Activated T-cell treated with anti-CD3 and anti-CD28 coated beads, Interleukin-2, amount 50 U/mL, for 24 hours (primary cell): Measurements from ENCODE around the gene LUZP2.

Source experiments
- DNase-seq: peaks from one replicate; pipeline ENCODE4 v3.0.0-alpha.2; 2020
- H3K27ac Mint-ChIP-seq: 2 replicates; pipeline ENCODE4 v1.8.0; 2020; ENCODE audit warnings: mild to moderate bottlenecking, mixed read lengths
- H3K27me3 Mint-ChIP-seq: 2 replicates; pipeline ENCODE4 v1.8.0; 2020; ENCODE audit warnings: mixed read lengths
- H3K36me3 Mint-ChIP-seq: 2 replicates; pipeline ENCODE4 v1.8.0; 2020; ENCODE audit warnings: low read depth, mixed read lengths
- H3K4me1 Mint-ChIP-seq: 2 replicates; pipeline ENCODE4 v1.8.0; 2020; ENCODE audit warnings: low read depth, mixed read lengths
- H3K4me3 Mint-ChIP-seq: 2 replicates; pipeline ENCODE4 v1.8.0; 2020; ENCODE audit warnings: mild to moderate bottlenecking, moderate library complexity, mixed read lengths
- H3K9me3 Mint-ChIP-seq: 2 replicates; pipeline ENCODE4 v1.8.0; 2020; ENCODE audit warnings: mixed read lengths

LUZP2 gene

DNA sequence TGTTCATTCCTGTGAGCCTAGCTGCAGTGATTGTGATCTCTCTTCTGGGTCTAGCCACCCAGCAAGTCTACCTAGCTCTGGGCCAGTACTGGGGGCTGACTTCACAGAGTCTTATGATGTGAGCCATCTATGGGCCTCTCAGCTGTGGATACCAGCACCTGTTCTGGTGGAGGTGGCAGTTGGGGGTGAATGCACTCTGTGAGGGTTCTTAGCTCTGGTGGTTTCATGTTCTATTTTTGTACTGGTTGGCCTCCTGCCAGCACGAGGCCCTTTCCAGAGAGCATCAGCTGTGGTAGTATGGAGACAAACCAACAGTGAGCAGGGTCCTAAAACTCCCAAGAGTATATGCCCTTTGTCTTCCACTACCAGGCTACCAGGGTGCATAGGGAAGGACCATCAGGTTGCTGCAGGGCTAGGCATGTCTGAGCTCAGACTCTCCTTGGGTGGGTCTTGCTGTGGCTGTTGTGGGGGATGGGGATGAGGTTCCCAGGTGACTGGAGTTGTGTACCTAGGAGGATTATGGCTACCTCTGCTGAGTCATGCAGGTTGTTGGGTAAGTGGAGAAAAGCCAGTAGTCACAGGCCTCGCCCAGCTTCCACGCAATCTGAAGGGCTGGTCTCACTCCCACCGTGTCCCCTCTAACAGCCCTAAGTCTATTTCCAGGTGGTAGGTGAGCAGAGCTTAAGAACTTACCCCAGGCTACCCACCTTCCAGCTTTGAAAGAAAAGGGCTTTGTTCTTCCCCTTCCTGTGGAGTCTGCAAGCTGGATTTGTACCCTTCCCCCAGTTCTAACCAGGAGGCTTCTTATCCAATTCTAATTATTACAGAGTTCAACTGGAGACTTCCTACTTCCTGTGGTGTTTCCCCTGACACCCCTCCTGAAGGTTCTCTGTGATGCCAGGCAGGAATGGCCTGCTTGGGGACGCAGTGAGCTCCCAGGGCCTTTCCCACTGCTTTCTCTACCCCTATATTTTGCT is 250.7 kb downstream of the LUZP2 start:
- H3K27me3 Mint-ChIP-seq, result no peaks in the 10 kb centered on the region
- H3K36me3 Mint-ChIP-seq, result no peaks in the 10 kb centered on the region
- H3K4me3 Mint-ChIP-seq, result no peak overlapping the region
- H3K9me3 Mint-ChIP-seq, result peaks cover 10% of the 10 kb centered on the region
- no peaks in the 10 kb centered on the region for H3K4me1 Mint-ChIP-seq
- no peak for DNase-seq
- no peak overlapping the region for H3K27ac Mint-ChIP-seq

DNA sequence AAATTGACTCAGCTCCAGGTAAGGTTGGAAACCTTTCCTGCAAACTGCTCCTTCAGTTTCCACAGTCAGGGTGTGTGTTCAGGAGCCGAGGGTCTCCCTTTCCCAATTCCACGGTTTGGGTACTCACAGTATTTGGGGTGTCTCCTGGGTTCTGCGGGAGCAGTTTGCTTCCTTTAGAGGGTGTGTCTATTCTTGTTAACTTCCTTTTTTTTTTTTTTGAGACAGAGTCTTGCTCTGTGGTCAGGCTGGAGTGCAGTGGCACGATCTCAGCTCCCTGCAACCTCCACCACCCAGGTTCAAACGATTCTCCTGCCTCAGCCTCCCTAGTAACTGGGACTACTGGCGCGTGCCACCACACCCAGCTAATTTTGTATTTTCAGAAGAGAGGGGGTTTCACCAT is 251.4 kb downstream of the LUZP2 start:
- H3K4me3 Mint-ChIP-seq, result no peak overlapping the region
- H3K27ac Mint-ChIP-seq, result no peak overlapping the region
- H3K4me1 Mint-ChIP-seq, result no peaks in the 10 kb centered on the region
- DNase-seq, result no peak
- peaks cover 10% of the 10 kb centered on the region for H3K9me3 Mint-ChIP-seq
- no peaks in the 10 kb centered on the region for H3K27me3 Mint-ChIP-seq
- no peaks in the 10 kb centered on the region for H3K36me3 Mint-ChIP-seq

DNA sequence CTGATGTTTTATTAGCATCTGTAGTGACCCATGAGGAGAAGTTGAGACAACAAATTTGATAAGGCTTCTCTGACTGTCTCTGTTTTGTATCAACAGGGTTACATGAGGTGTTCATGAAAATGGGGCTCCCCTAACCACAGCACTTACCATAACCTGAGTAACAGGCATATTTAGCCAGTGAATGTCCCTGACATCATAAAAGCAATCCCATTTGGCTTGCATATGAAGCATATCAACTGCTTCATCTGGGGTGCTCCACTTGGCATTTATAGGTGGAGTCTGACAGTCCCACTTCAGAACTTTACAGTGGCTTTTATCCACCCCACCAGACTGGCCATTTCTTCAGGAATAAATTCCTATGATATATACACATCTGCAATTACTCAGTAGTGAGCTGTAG is 257.6 kb downstream of the LUZP2 start:
- H3K36me3 Mint-ChIP-seq, result no peaks in the 10 kb centered on the region
- H3K4me3 Mint-ChIP-seq, result no peak overlapping the region
- no peak for DNase-seq
- peaks cover 3% of the 10 kb centered on the region for H3K9me3 Mint-ChIP-seq
- no peak overlapping the region for H3K27ac Mint-ChIP-seq
- no peaks in the 10 kb centered on the region for H3K27me3 Mint-ChIP-seq
- H3K4me1 Mint-ChIP-seq, result no peaks in the 10 kb centered on the region

DNA sequence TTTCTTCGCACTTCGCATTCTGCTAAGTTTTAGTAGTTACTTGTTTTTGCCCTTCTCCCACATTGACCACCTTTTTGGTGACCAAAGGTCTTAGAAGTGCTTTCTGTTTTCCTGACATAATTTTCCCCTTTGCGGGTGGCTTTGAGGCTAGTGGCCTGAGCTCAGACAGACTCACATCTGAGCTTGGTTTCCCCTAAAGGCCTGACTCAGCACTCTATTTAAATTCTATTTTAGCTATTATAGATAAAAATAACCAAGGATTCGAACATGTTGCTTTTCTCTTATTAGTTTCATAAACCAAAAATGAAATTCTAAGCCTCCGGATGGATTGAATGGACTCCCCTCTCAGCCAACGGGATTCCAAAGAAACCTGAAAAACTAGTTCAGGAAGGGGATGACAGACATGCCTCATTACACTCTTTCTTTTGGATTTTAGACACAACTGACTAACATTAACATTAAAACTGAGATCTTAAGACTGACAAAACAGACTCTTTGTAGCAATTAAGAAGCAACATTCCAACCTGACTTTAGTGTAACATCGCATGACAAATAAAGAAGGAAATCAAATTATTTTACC is 258.5 kb downstream of the LUZP2 start:
- Mint-ChIP-seq H3K36me3 (no peaks in the 10 kb centered on the region), H3K4me3 (no peak overlapping the region), H3K27me3 (no peaks in the 10 kb centered on the region), H3K4me1 (no peaks in the 10 kb centered on the region), H3K9me3 (peaks cover 7% of the 10 kb centered on the region), H3K27ac (no peak overlapping the region)
- no peak for DNase-seq

DNA sequence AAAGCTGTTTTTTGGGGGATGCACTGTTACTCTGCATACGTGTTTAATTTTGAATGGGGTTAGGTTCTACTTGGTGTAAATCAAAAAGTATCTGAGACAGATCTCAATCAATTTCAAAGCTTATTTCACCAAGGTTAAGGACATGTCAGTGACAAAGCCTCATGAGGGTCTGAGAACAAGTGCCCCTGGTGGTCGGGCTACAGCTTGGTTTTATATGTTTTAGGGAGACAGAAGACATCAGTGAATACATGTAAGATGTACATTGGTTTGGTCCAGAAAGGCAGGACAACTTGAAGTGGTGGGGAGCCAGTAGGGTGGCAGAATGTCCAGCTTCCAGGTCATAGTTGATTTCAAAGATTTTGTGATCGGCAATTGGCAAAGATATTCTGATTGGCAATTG is 262.9 kb downstream of the LUZP2 start:
- Mint-ChIP-seq H3K4me3 (no peak overlapping the region), H3K9me3 (peaks cover 7% of the 10 kb centered on the region), H3K27ac (no peak overlapping the region), H3K27me3 (no peaks in the 10 kb centered on the region), H3K4me1 (no peaks in the 10 kb centered on the region), H3K36me3 (no peaks in the 10 kb centered on the region)
- no peak for DNase-seq

DNA sequence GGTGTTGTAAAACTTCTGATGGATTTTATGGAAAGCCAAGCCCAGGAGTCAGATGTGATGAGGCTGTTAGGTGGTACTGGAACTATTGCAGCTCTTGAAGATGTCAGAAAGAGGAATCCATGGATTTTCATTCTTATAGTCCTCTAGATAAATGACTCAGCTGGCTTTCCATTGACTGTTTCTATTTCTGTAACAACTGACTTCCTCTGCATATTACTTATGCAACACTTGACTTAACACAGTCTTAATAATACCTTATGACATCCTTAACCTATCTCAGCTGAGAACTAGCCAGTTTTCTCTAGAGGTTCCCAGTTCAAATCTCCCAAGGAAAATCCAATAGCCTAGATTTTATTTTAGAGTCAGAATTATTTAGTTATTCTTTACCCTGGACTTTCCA is 263.8 kb downstream of the LUZP2 start:
- Mint-ChIP-seq H3K36me3 (no peaks in the 10 kb centered on the region), H3K4me1 (no peaks in the 10 kb centered on the region), H3K9me3 (peaks cover 7% of the 10 kb centered on the region), H3K4me3 (no peak overlapping the region), H3K27me3 (no peaks in the 10 kb centered on the region), H3K27ac (no peak overlapping the region)
- DNase-seq, result no peak

DNA sequence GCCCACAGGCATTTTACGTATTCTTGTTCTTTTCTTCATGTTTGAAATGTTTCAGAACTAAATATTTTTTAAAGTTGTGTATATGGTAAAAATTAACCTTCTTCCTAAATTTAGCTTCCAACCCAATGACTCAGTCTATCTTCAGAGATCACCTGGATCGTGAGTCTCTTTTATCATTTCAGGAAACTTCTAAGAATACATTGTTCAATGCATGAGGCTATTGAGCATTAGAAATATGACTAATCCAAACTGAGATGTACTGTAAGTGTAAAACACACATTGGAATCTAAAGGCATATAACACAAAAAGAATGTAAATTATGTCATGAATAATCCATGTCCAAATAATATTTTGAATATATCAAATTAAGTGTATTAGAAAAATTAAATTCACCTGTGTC is 265.2 kb downstream of the LUZP2 start:
- Mint-ChIP-seq H3K36me3 (no peaks in the 10 kb centered on the region), H3K4me3 (no peak overlapping the region), H3K27ac (no peak overlapping the region), H3K4me1 (no peaks in the 10 kb centered on the region), H3K27me3 (no peaks in the 10 kb centered on the region), H3K9me3 (peaks cover 5% of the 10 kb centered on the region)
- DNase-seq, result no peak

DNA sequence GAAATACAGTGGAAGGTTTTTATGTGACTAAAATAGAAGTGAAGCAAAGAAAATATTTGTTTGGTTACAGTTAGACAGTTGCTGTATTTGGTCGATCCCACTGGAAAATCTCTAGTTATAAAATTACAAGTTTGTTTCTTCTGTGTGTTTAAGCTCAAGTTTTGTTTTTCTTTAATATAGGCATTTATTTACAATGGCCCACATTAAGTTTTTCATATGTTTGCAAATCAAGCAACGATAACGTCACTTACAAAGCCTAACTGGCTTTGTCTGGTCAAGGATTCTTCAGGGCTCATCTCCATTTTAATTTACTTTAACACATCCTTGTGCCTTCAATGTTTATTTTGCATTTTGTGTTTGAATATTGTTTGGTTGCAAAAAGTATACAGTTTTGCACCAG is 270.6 kb downstream of the LUZP2 start:
- no peaks in the 10 kb centered on the region for H3K27me3 Mint-ChIP-seq
- DNase-seq, result no peak
- no peak overlapping the region for H3K27ac Mint-ChIP-seq
- H3K9me3 Mint-ChIP-seq, result peaks cover 5% of the 10 kb centered on the region
- no peaks in the 10 kb centered on the region for H3K4me1 Mint-ChIP-seq
- no peak overlapping the region for H3K4me3 Mint-ChIP-seq
- no peaks in the 10 kb centered on the region for H3K36me3 Mint-ChIP-seq

DNA sequence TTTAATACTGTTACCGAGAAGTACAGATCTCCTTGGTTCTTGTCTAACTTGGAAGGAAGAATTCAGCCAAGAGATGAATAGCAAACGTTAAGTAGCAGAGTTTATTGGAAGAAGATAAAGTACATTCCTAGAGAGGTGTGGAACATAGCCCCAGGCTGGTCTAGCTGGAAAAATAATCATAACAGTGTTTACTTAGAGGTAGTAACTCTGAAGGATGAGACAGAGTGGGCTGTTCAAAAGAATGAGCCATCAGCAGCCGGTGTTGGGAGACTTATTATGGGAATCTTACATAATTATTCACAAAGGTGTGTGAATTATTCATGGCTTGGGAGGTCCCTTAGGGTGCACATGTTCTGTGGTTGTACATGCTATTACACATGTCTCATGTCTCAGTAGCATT is 276.5 kb downstream of the LUZP2 start:
- Mint-ChIP-seq H3K27ac (no peak overlapping the region), H3K27me3 (no peaks in the 10 kb centered on the region), H3K36me3 (no peaks in the 10 kb centered on the region), H3K9me3 (peaks cover 7% of the 10 kb centered on the region), H3K4me3 (no peak overlapping the region), H3K4me1 (no peaks in the 10 kb centered on the region)
- DNase-seq, result no peak

DNA sequence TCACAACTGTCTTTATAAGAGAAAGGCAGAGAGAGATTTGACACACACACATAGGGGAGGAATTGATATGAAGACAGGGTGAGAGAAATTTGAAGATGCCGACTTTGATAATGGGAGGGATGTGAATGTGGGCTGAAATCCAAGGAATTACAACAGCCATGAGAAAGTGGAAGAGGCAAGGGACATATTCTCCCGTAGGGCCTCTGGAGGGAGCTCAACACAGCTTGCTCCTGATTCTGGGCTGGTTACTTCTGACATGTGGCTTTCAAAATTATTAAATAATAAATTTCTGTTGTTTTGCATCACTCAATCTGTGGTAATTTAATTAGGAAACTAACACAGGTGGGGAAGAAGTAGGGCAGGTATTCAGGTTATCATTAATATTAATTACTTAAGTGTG is 282.9 kb downstream of the LUZP2 start:
- no peaks in the 10 kb centered on the region for H3K4me1 Mint-ChIP-seq
- no peak for DNase-seq
- no peak overlapping the region for H3K4me3 Mint-ChIP-seq
- H3K27me3 Mint-ChIP-seq, result no peaks in the 10 kb centered on the region
- no peaks in the 10 kb centered on the region for H3K36me3 Mint-ChIP-seq
- H3K9me3 Mint-ChIP-seq, result peaks cover 8% of the 10 kb centered on the region
- no peak overlapping the region for H3K27ac Mint-ChIP-seq

DNA sequence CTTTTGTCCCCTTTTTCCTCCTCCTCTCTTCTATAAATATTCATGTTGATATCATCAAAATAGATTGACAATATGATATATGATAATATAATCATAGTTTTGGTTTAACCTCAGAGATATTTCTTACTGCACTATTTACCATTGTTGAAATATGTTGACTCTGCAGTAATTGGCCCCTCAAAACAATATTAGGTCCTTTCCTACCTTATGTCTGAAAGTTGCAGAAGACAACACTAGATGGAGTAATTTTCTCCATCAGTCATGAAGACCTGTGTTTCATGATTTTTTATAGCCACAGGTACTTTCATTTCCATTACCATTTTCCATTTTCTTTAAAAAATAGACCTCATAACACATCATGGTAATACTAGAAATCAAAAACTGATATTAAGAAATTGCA is 284.4 kb downstream of the LUZP2 start:
- no peaks in the 10 kb centered on the region for H3K4me1 Mint-ChIP-seq
- H3K27ac Mint-ChIP-seq, result no peak overlapping the region
- H3K36me3 Mint-ChIP-seq, result no peaks in the 10 kb centered on the region
- H3K9me3 Mint-ChIP-seq, result peaks cover 11% of the 10 kb centered on the region
- no peak for DNase-seq
- no peak overlapping the region for H3K4me3 Mint-ChIP-seq
- H3K27me3 Mint-ChIP-seq, result no peaks in the 10 kb centered on the region

DNA sequence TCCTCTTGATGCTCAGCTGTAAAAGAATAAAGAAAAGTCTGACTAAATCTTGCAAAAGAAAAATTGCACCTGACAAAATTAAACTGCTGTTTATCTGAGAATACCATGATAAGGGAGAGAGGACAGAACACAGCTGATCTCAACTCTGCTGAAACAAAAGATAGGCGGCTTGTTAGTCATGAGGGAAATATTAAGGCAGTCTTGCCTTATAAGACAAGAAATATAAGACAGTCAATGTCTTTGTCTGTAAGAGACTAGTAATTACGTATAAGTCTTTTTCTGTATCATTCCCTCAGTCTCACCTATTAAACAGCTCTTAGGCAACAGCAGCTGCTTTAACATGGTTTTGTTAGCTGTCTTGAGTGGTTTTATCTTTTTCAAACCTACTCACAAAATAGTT is 296.6 kb downstream of the LUZP2 start:
- no peak overlapping the region for H3K4me3 Mint-ChIP-seq
- no peaks in the 10 kb centered on the region for H3K27me3 Mint-ChIP-seq
- DNase-seq, result no peak
- H3K27ac Mint-ChIP-seq, result no peak overlapping the region
- H3K36me3 Mint-ChIP-seq, result no peaks in the 10 kb centered on the region
- H3K9me3 Mint-ChIP-seq, result peaks cover 6% of the 10 kb centered on the region
- H3K4me1 Mint-ChIP-seq, result no peaks in the 10 kb centered on the region

DNA sequence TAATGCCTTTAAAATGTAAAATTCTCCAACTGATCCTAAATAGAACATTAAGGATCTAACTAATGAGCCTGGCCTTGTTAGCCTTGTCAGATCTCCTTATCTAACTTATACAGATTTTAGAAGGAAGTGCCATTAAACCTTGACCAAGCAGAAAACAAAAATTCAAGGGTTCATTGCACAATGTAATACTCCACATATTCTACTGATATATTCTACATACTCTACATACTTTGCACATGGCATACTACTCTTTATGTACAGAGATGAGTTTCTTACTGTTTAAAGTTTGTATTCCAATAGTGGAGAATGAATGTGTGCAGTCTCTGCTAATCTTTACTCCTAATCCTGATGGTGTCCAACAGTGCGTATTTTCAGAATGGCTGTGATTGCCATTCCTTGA is 297.2 kb downstream of the LUZP2 start:
- Mint-ChIP-seq H3K9me3 (peaks cover 8% of the 10 kb centered on the region), H3K4me3 (no peak overlapping the region), H3K4me1 (no peaks in the 10 kb centered on the region), H3K36me3 (no peaks in the 10 kb centered on the region), H3K27ac (no peak overlapping the region), H3K27me3 (no peaks in the 10 kb centered on the region)
- no peak for DNase-seq

DNA sequence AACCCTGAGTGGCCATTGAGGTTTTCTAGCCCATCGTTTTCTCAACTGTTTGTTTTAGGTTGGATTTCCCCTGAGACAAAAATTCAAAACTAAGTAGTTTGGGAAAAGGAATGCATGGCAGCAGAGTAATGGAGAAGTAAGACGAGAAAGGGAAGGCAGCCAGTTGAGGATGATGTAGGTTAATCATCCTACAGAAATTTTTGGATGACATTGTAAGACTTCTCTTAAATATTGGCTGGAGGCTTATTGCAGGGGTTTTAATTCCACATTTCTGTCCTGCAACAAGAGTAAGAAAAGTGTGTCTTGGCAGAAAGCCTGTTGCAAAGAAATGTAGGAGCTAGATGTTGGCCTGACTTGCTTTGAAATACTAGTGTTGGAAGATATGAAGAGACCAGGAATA is 308.8 kb downstream of the LUZP2 start:
- Mint-ChIP-seq H3K4me1 (no peaks in the 10 kb centered on the region), H3K36me3 (no peaks in the 10 kb centered on the region), H3K9me3 (peaks cover 14% of the 10 kb centered on the region), H3K27ac (no peak overlapping the region), H3K27me3 (no peaks in the 10 kb centered on the region), H3K4me3 (no peak overlapping the region)
- DNase-seq, result no peak

DNA sequence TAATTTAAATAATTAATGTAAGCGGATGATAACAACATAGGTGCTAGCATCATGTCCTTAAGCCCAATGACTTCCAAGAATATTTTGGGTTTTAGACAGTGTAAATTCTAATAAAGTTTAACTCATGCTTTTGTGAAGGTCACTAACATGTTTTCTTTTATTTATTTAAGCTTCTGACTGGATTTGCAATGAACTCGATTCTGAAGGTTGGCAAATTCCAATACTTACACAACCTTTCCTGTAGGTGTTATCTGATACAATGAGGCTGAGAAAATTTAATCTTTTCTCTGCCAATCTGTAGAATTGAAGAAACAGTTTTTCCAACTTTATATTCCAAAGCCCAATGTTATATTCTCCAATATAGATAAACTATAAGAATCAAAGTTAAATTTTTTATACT is 311.3 kb downstream of the LUZP2 start:
- no peak for DNase-seq
- no peak overlapping the region for H3K4me3 Mint-ChIP-seq
- no peaks in the 10 kb centered on the region for H3K4me1 Mint-ChIP-seq
- H3K27ac Mint-ChIP-seq, result no peak overlapping the region
- H3K27me3 Mint-ChIP-seq, result no peaks in the 10 kb centered on the region
- peaks cover 14% of the 10 kb centered on the region for H3K9me3 Mint-ChIP-seq
- H3K36me3 Mint-ChIP-seq, result no peaks in the 10 kb centered on the region
